HCT116 (cell line): ENCODE measurements around the gene HTRA3. TPM values are rescaled to one million over a fixed set of nuclear protein-coding genes. Genes with fewer than 3 reads are reported as not detected.

Source experiments
- ATAC-seq: fragments of 200-7000 bp; cut with Tn5 transposase; 2 replicates; pipeline ENCODE4 v1.9.1; 2020; ENCODE audit warnings: mild to moderate bottlenecking, moderate library complexity
- BruUV-seq: library from RNA; stranded (reverse); fragments of 400-500 nt; replicated peaks from 2 replicates; lab custom pipeline; 2021; lab: Mats Ljungman, UMichigan
- CTCF ChIA-PET: fragments of 300-600 bp; sonication (Branson Sonifier 250); formaldehyde crosslinking; loops from one replicate; lab custom pipeline; 2021; ENCODE audit warnings: antibody characterized with exemption; lab: Charles Lee
- POLR2A ChIA-PET: fragments of 300-600, 350-600 bp; sonication (Branson Sonifier 250); formaldehyde crosslinking; loops from one replicate; lab custom pipeline; 2021; ENCODE audit warnings: antibody characterized with exemption; lab: Charles Lee
- RAD21 ChIA-PET, 2 experiments: fragments of 300-600 bp; sonication (Branson Sonifier 250); formaldehyde crosslinking; loops; one replicate each; lab custom pipeline; 2023; ENCODE audit warnings: low total read pairs in 2 of 2; ENCODE audit not compliant: uncharacterized antibody in 2 of 2, unreplicated experiment in 2 of 2, low non-redundant PET in 1 of 2; lab: Charles Lee
- DNase-seq: peaks from one replicate; pipeline ENCODE4 v3.0.0-alpha.2; 2010; ENCODE audit warnings: low read depth, low spot score
- H2AFZ ChIP-seq: fragments of 200-600 bp; shearing (Covaris generic), sonication (generic); 2 replicates; pipeline ENCODE4 v1.6.1; 2017; ENCODE audit warnings: low read depth, mixed run types, mixed read lengths, antibody characterized with exemption, low read length; ENCODE audit not compliant: poor library complexity, severe bottlenecking
- H3K27ac ChIP-seq: 2 replicates; pipeline ENCODE4 v1.5.1; 2012; ENCODE audit warnings: low read depth, low read length
- H3K27me3 ChIP-seq: fragments of 200-600 bp; sonication (generic); 2 replicates; pipeline ENCODE4 v1.6.1; 2016; ENCODE audit warnings: mixed run types, low read length, mixed read lengths; ENCODE audit not compliant: insufficient read depth
- H3K36me3 ChIP-seq, 2 experiments: fragments of 200-500 bp in 1 of 2; fragments of 200-600 bp in 1 of 2; sonication (Bioruptor generic) in 1 of 2; sonication (generic) in 1 of 2; 2 replicates each; pipeline versions ENCODE4 v1.5.1 to v1.6.1; 2014 to 2016; ENCODE audit warnings: low read length in 2 of 2, inconsistent platforms in 1 of 2, mixed read lengths in 1 of 2, mixed run types in 1 of 2; ENCODE audit not compliant: insufficient read depth in 2 of 2, control insufficient read depth in 1 of 2
- H3K4me1 ChIP-seq, 2 experiments: fragments of 200-600 bp in 1 of 2; sonication (generic) in 1 of 2; 2 replicates each; pipeline versions ENCODE4 v1.5.1 to v1.6.1; 2012 to 2017; ENCODE audit warnings: low read length in 2 of 2, inconsistent platforms in 1 of 2, mild to moderate bottlenecking in 1 of 2, mixed read lengths in 1 of 2, mixed run types in 1 of 2, moderate library complexity in 1 of 2; ENCODE audit not compliant: insufficient read depth in 2 of 2, control insufficient read depth in 1 of 2
- H3K4me2 ChIP-seq: fragments of 200-600 bp; sonication (generic); 2 replicates; pipeline ENCODE4 v1.6.1; 2017; ENCODE audit warnings: mixed run types, low read length, mixed read lengths
- H3K4me3 ChIP-seq, 2 experiments: fragments of 200-600 bp in 1 of 2; sonication (generic) in 1 of 2; replicated peaks in 1 of 2; 2 replicates each; pipeline ENCODE4 v1.5.1; 2011 to 2016; ENCODE audit warnings: low read length in 2 of 2, control low read depth in 1 of 2, low read depth in 1 of 2, mild to moderate bottlenecking in 1 of 2, mixed read lengths in 1 of 2, mixed run types in 1 of 2
- H3K79me2 ChIP-seq: fragments of 200-600 bp; sonication (generic); 2 replicates; pipeline ENCODE4 v1.6.1; 2017; ENCODE audit warnings: mild to moderate bottlenecking, mixed run types, low read length, moderate library complexity, mixed read lengths; ENCODE audit not compliant: insufficient read depth
- H3K9ac ChIP-seq: fragments of 200-600 bp; sonication (generic); 2 replicates; pipeline ENCODE4 v1.6.1; 2016; ENCODE audit warnings: low read length, mixed read lengths
- H3K9me2 ChIP-seq: fragments of 200-600 bp; sonication (generic), shearing (Covaris generic); 2 replicates; pipeline ENCODE4 v1.6.1; 2017; ENCODE audit warnings: mixed run types, mild to moderate bottlenecking, moderate library complexity; ENCODE audit not compliant: insufficient read depth
- H3K9me3 ChIP-seq, 2 experiments: fragments of 200-500 bp in 1 of 2; fragments of 200-600 bp in 1 of 2; sonication (Bioruptor generic) in 1 of 2; sonication (generic) in 1 of 2; 2 replicates each; pipeline ENCODE4 v1.6.1; 2014 to 2017; ENCODE audit warnings: low read length in 2 of 2, mixed read lengths in 2 of 2, inconsistent platforms in 1 of 2, low read depth in 1 of 2, mild to moderate bottlenecking in 1 of 2, mixed run types in 1 of 2, moderate library complexity in 1 of 2; ENCODE audit not compliant: control insufficient read depth in 1 of 2, insufficient read depth in 1 of 2
- H4K20me1 ChIP-seq: fragments of 200-600 bp; sonication (generic), shearing (Covaris generic); 2 replicates; pipeline ENCODE4 v1.6.1; 2017; ENCODE audit warnings: mixed run types, mild to moderate bottlenecking, moderate library complexity; ENCODE audit not compliant: insufficient read depth
- ATF3 ChIP-seq: IDR thresholded peaks from 2 replicates; pipeline ENCODE4 v1.6.1; 2012
- CBX3 ChIP-seq: IDR thresholded peaks from 2 replicates; pipeline ENCODE4 v1.6.1; 2012; ENCODE audit warnings: low read depth
- CEBPB ChIP-seq: IDR thresholded peaks from 2 replicates; pipeline ENCODE4 v1.6.1; 2012; ENCODE audit warnings: low read depth
- CTCF ChIP-seq, 3 experiments: fragments of 200-600 bp in 1 of 3; sonication (generic) in 1 of 3; IDR thresholded peaks in 2 of 3; conservative IDR thresholded peaks in 1 of 3; 2 replicates each; pipeline ENCODE4 v1.5.1; 2012 to 2017; ENCODE audit warnings: low read depth in 2 of 3, low read length in 2 of 3, antibody characterized with exemption in 1 of 3, borderline replicate concordance in 1 of 3, control low read depth in 1 of 3, mild to moderate bottlenecking in 1 of 3, mixed read lengths in 1 of 3, mixed run types in 1 of 3, moderate library complexity in 1 of 3; ENCODE audit not compliant: insufficient read depth in 1 of 3
- EGR1 ChIP-seq: IDR thresholded peaks from 2 replicates; pipeline ENCODE4 v1.6.1; 2012; ENCODE audit warnings: low read depth
- ELF1 ChIP-seq: IDR thresholded peaks from 2 replicates; pipeline ENCODE4 v1.6.1; 2012; ENCODE audit warnings: low read depth, borderline replicate concordance
- EZH2 ChIP-seq: fragments of 200-600 bp; sonication (generic); IDR thresholded peaks from 2 replicates; pipeline ENCODE4 v1.6.1; 2017; ENCODE audit warnings: antibody characterized with exemption, mixed run types
- EZH2phosphoT487 ChIP-seq: fragments of 200-600 bp; IDR thresholded peaks from 2 replicates; pipeline ENCODE4 v1.6.1; 2018; ENCODE audit warnings: antibody characterized with exemption, borderline replicate concordance
- FOSL1 ChIP-seq: IDR thresholded peaks from 2 replicates; pipeline ENCODE4 v1.6.1; 2012; ENCODE audit warnings: low read depth
- JUND ChIP-seq: IDR thresholded peaks from 2 replicates; pipeline ENCODE4 v1.6.1; 2012
- MAX ChIP-seq: IDR thresholded peaks from 2 replicates; pipeline ENCODE4 v1.6.1; 2012
- POLR2A ChIP-seq: IDR thresholded peaks from 2 replicates; pipeline ENCODE4 v1.7.0; 2011; ENCODE audit warnings: borderline replicate concordance; ENCODE audit not compliant: insufficient read depth, insufficient read length; ENCODE audit errors: extremely low read depth
- POLR2AphosphoS5 ChIP-seq: IDR thresholded peaks from 2 replicates; pipeline ENCODE4 v1.6.1; 2011; ENCODE audit warnings: mild to moderate bottlenecking, low read depth, low read length, moderate library complexity
- RAD21 ChIP-seq: IDR thresholded peaks from 2 replicates; pipeline ENCODE4 v1.6.1; 2012; ENCODE audit warnings: low read depth, mild to moderate bottlenecking
- SIN3A ChIP-seq: IDR thresholded peaks from 2 replicates; pipeline ENCODE4 v1.6.1; 2012; ENCODE audit warnings: low read depth
- YY1 ChIP-seq: IDR thresholded peaks from 2 replicates; pipeline ENCODE4 v1.6.1; 2011; ENCODE audit warnings: low read length, low read depth, moderate library complexity, mild to moderate bottlenecking; ENCODE audit not compliant: insufficient replicate concordance; ENCODE audit errors: extremely low read depth
- ZBTB33 ChIP-seq: IDR thresholded peaks from 2 replicates; pipeline ENCODE4 v1.6.1; 2011; ENCODE audit warnings: mild to moderate bottlenecking, low read length, moderate library complexity; ENCODE audit not compliant: insufficient replicate concordance; ENCODE audit errors: extremely low read depth
- ZFX ChIP-seq: fragments of 450-650 bp; IDR thresholded peaks from 2 replicates; pipeline ENCODE4 v1.6.1; 2017
- ZNF274 ChIP-seq: fragments of 200-500 bp; sonication (Bioruptor generic); IDR thresholded peaks from 2 replicates; pipeline ENCODE4 v1.6.1; 2014; ENCODE audit warnings: mild to moderate bottlenecking, low read depth, low read length, inconsistent platforms
- intact Hi-C: fragments of 100-400 bp; cut with micrococcal nuclease; formaldehyde crosslinking; loops from 2 replicates; pipeline ENCODE4 v1.10.0; 2022
- total RNA-seq: library from RNA; stranded (reverse); gene quantifications from one replicate; pipeline ENCODE4 v1.2.1, GENCODE V29; 2021; ENCODE audit not compliant: unreplicated experiment

Gene HTRA3
- total RNA-seq, 1 experiment from 2014 or later, result not detected

- H3K27me3 ChIP-seq, result no peaks in the 10 kb centered on the region
- H2AFZ ChIP-seq, result no peak overlapping the region
- no peak for DNase-seq
- BruUV-seq, result no TSS peak
- ATAC-seq, result no peak
- H3K9me3 ChIP-seq, result no peaks in the 10 kb centered on the region
- H4K20me1 ChIP-seq, result no peaks in the 10 kb centered on the region
- no peaks in the 10 kb centered on the region for H3K79me2 ChIP-seq
- ChIA-PET POLR2A (no interaction called here), CTCF (no interaction called here), RAD21 (no interaction called here)
- no peak overlapping the region for H3K4me2 ChIP-seq
- no peaks in the 10 kb centered on the region for H3K36me3 ChIP-seq
- intact Hi-C loops, result no loop called here
- H3K4me3 ChIP-seq, result no peak overlapping the region
- no peak for TF ChIP-seq ATF3
- TF ChIP-seq ZNF274, result no peak
- TF ChIP-seq CEBPB, result no peak
- no peak for TF ChIP-seq CTCF (IDR thresholded peaks at IDR 0.05 in 2 of 3, conservative IDR thresholded peaks at IDR 0.05 in 1 of 3; ENCODE audit: borderline replicate concordance in 1 of 3, insufficient read depth in 1 of 3, low read depth in 2 of 3, low read length in 2 of 3)
- no peak for TF ChIP-seq POLR2AphosphoS5
- no peak for TF ChIP-seq YY1
- TF ChIP-seq SIN3A, result no peak
- TF ChIP-seq MAX, result no peak
- TF ChIP-seq FOSL1, result no peak
- no peak for TF ChIP-seq EGR1
- TF ChIP-seq EZH2, result no peak
- TF ChIP-seq ELF1, result no peak
- no peak for TF ChIP-seq CBX3
- TF ChIP-seq ZBTB33, result no peak
- no peak for TF ChIP-seq RAD21
- TF ChIP-seq JUND, result no peak
- no peak for TF ChIP-seq EZH2phosphoT487
- TF ChIP-seq POLR2A, result no peak
- TF ChIP-seq ZFX, result no peak
- no peak overlapping the region for H3K9ac ChIP-seq
- no peaks in the 10 kb centered on the region for H3K9me2 ChIP-seq
- H3K27ac ChIP-seq, result no peak overlapping the region
- H3K4me1 ChIP-seq, result peaks cover 10 to 12% of the 10 kb centered on the region in 2 experiments
Observed at GRCh38 chr4:8224267-8224974, 45.1 kb upstream of the HTRA3 start.
